Activated CD4-positive, CD25-positive, alpha-beta regulatory T cell treated with anti-CD3 and anti-CD28 coated beads, Interleukin-2, amount 50 U/mL, for 16 hours (primary cell): ENCODE data around the gene EVC2.

Experiments used
- DNase-seq: peaks from one replicate; pipeline ENCODE4 v3.0.0-alpha.2; 2020; ENCODE audit warnings: low read depth, low spot score

The EVC2 gene

GRCh38 chr4:5708449-5709206 lies at the start of gene EVC2:
Gene EVC2, minus strand, starts transcription at chr4:5708559. Its CDS starts 46 bp downstream, at chr4:5708513.
- DNase-seq = no peak

- DNase-seq = no peak
Measured at GRCh38 chr4:5757954-5758353, 49.6 kb upstream of the EVC2 start.

GRCh38 chr4:5757536-5757935 lies 49.2 kb upstream of the EVC2 start:
- no peak for DNase-seq

GRCh38 chr4:5757091-5757490 lies 48.7 kb upstream of the EVC2 start:
- no peak for DNase-seq

GRCh38 chr4:5756271-5756670 lies 47.9 kb upstream of the EVC2 start:
- no peak for DNase-seq

- DNase-seq = no peak
Measured at GRCh38 chr4:5755679-5756078, 47.3 kb upstream of the EVC2 start.

- no peak for DNase-seq
Measured at GRCh38 chr4:5755161-5755560, 46.8 kb upstream of the EVC2 start.

- DNase-seq = no peak
Measured at GRCh38 chr4:5754529-5754881, 46.1 kb upstream of the EVC2 start.

GRCh38 chr4:5753766-5754528 lies 45.6 kb upstream of the EVC2 start:
- no peak for DNase-seq

- DNase-seq = no peak
Measured at GRCh38 chr4:5753366-5753765, 45.0 kb upstream of the EVC2 start.

GRCh38 chr4:5752376-5753184 lies 44.2 kb upstream of the EVC2 start:
- no peak for DNase-seq

GRCh38 chr4:5751666-5752375 lies 43.5 kb upstream of the EVC2 start:
- DNase-seq = no peak

- no peak for DNase-seq
Measured at GRCh38 chr4:5750946-5751665, 42.7 kb upstream of the EVC2 start.

- no peak for DNase-seq
Measured at GRCh38 chr4:5750052-5750945, 41.9 kb upstream of the EVC2 start.

GRCh38 chr4:5749568-5749967 lies 41.2 kb upstream of the EVC2 start:
- DNase-seq = no peak

- no peak for DNase-seq
Measured at GRCh38 chr4:5747738-5748375, 39.5 kb upstream of the EVC2 start.

GRCh38 chr4:5746829-5747737 lies 38.7 kb upstream of the EVC2 start:
- no peak for DNase-seq

GRCh38 chr4:5746250-5746649 lies 37.9 kb upstream of the EVC2 start:
- no peak for DNase-seq
